ENCODE data around the gene ZDHHC11B. TPM values are rescaled to one million over a fixed set of nuclear protein-coding genes. Genes with fewer than 3 reads are reported as not detected.
"Not testable (repeated sequence)": the region's sequence is repeated elsewhere in the genome, so short reads cannot be mapped to it uniquely, and the experiment has no call there.

The ZDHHC11B gene
- total RNA-seq, 1 experiment from 2014 or later, result 3.8 TPM

DNA sequence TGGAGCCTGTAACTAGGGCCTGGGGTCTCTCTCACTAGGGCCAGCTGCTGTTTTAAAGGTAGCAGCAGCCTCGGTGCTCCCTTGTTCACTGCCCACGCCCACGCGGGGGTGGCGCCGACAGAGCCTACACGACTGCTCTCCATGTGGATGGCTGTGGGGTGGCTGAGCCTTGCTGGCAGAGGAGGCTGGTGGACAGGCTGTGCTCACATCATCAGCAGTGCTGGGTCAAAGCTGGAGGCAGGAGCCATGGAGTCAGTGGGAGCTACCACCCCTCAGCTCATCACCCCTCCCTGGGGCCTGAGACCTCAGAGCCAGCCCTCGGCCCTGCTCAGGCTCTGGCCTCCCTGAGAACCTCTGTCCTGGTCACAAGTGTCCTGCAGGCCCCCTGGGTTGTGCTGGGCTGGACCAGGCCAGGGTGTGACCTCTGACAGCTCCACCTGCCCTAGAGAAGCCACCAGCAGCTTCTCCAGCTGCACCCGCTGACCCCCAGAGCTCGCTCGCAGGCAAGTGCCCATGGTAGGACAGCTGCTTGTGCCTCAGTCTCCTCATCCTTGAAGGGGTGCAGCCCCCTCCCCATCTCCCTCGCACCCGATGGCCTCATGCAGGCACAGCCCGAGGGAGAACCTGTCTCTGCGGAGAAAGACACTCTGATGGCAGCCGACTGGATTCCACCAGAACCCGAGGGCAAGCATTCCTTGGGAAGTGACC, 101.7 kb downstream of the ZDHHC11B start:
- H3K27me3 ChIP-seq (ENCODE audit: insufficient read depth, low read length); H3K9me3 ChIP-seq (ENCODE audit: control insufficient read depth in 1 of 2, insufficient read depth in 1 of 2, low read depth in 1 of 2, low read length in 2 of 2); ATAC-seq; H2AFZ ChIP-seq (ENCODE audit: low read depth, low read length, poor library complexity, severe bottlenecking); H3K36me3 ChIP-seq (ENCODE audit: control insufficient read depth in 1 of 2, insufficient read depth in 2 of 2, low read length in 2 of 2); RAD21 ChIA-PET (ENCODE audit: low non-redundant PET in 1 of 2, low total read pairs in 2 of 2, uncharacterized antibody in 2 of 2, unreplicated experiment in 2 of 2); H4K20me1 ChIP-seq (ENCODE audit: insufficient read depth); H3K4me3 ChIP-seq (replicated peaks in 1 of 2; ENCODE audit: low read depth in 1 of 2, low read length in 2 of 2); H3K27ac ChIP-seq (ENCODE audit: low read depth, low read length); H3K4me1 ChIP-seq (ENCODE audit: control insufficient read depth in 1 of 2, insufficient read depth in 2 of 2, low read length in 2 of 2); H3K4me2 ChIP-seq (ENCODE audit: low read length); DNase-seq (ENCODE audit: low read depth, low spot score); POLR2A ChIA-PET; H3K9me2 ChIP-seq (ENCODE audit: insufficient read depth); intact Hi-C loops (cut with micrococcal nuclease); CTCF ChIA-PET; H3K79me2 ChIP-seq (ENCODE audit: insufficient read depth, low read length); H3K9ac ChIP-seq (ENCODE audit: low read length); BruUV-seq (replicated peaks): not testable (repeated sequence)

DNA sequence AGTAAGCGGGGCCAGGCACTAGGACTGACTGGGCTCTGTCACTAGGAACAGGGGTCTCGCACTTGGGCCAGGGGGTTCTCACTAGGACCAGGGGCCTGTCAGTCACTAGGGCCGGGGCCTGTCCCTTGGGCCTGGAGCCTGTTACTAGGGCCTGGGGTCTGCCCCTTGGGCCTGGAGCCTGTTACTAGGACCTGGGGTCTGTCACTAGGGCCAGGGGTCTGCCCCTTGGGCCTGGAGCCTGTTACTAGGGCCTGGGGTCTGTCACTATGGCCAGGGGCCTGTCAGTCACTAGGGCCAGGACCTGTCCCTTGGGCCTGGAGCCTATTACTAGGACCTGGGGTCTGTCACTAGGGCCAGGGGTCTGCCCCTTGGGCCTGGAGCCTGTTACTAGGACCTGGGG, 102.3 kb downstream of the ZDHHC11B start:
- H3K79me2 ChIP-seq (ENCODE audit: insufficient read depth, low read length); RAD21 ChIA-PET (ENCODE audit: low non-redundant PET in 1 of 2, low total read pairs in 2 of 2, uncharacterized antibody in 2 of 2, unreplicated experiment in 2 of 2); DNase-seq (ENCODE audit: low read depth, low spot score); H4K20me1 ChIP-seq (ENCODE audit: insufficient read depth); H3K4me3 ChIP-seq (replicated peaks in 1 of 2; ENCODE audit: low read depth in 1 of 2, low read length in 2 of 2); H3K9ac ChIP-seq (ENCODE audit: low read length); H3K4me1 ChIP-seq (ENCODE audit: control insufficient read depth in 1 of 2, insufficient read depth in 2 of 2, low read length in 2 of 2); BruUV-seq (replicated peaks); CTCF ChIA-PET; H3K36me3 ChIP-seq (ENCODE audit: control insufficient read depth in 1 of 2, insufficient read depth in 2 of 2, low read length in 2 of 2); H3K4me2 ChIP-seq (ENCODE audit: low read length); H3K9me3 ChIP-seq (ENCODE audit: control insufficient read depth in 1 of 2, insufficient read depth in 1 of 2, low read depth in 1 of 2, low read length in 2 of 2); H3K27ac ChIP-seq (ENCODE audit: low read depth, low read length); H3K27me3 ChIP-seq (ENCODE audit: insufficient read depth, low read length); H2AFZ ChIP-seq (ENCODE audit: low read depth, low read length, poor library complexity, severe bottlenecking); POLR2A ChIA-PET; intact Hi-C loops (cut with micrococcal nuclease); ATAC-seq; H3K9me2 ChIP-seq (ENCODE audit: insufficient read depth): not testable (repeated sequence)

DNA sequence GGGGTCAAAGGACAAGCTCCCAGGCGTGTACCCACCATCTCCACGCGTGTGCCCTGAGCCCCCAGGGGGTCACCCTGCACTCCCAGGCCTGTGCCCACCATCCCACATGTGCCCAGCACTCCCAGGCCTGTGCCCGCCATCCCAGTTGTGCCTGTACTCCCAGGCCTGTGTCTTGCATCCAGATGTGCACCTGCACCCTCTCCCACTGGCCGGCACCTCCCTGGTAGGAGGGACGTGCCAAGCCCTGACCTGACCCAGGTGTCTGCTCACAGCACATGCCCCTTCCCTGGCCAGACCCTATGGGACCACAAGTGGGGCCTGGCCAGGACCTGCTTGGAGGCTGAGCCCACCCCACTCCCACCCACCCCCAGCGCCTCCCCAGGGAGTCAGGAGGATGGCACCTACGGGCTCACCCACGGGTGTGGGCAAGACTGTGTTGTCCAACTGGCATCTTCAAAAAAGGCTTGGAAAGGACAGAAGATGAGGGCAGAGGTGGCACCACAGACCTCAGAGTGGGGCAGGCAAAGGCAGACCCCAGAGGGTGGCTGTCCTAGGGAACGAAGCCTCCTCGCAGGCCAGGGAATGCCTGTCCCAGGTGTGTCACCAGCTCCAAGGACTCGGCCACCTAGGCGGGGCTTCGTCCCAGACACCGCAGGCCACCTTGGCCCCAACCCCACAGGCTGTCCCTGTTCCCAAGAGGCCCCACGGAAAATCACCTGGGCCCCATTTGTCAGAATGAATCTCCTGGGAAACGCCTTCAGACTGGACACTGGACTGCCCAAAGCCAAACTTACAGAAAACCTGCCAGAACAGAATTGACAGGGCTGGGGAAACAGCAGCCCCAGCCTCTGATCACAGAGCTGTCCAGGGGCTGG, 103.0 kb downstream of the ZDHHC11B start:
- H4K20me1 ChIP-seq (ENCODE audit: insufficient read depth); H3K4me2 ChIP-seq (ENCODE audit: low read length); H3K27me3 ChIP-seq (ENCODE audit: insufficient read depth, low read length); H3K9me3 ChIP-seq (ENCODE audit: control insufficient read depth in 1 of 2, insufficient read depth in 1 of 2, low read depth in 1 of 2, low read length in 2 of 2); H3K79me2 ChIP-seq (ENCODE audit: insufficient read depth, low read length); H3K4me1 ChIP-seq (ENCODE audit: control insufficient read depth in 1 of 2, insufficient read depth in 2 of 2, low read length in 2 of 2); H3K36me3 ChIP-seq (ENCODE audit: control insufficient read depth in 1 of 2, insufficient read depth in 2 of 2, low read length in 2 of 2); H3K4me3 ChIP-seq (replicated peaks in 1 of 2; ENCODE audit: low read depth in 1 of 2, low read length in 2 of 2); RAD21 ChIA-PET (ENCODE audit: low non-redundant PET in 1 of 2, low total read pairs in 2 of 2, uncharacterized antibody in 2 of 2, unreplicated experiment in 2 of 2); H3K9ac ChIP-seq (ENCODE audit: low read length); ATAC-seq; intact Hi-C loops (cut with micrococcal nuclease); BruUV-seq (replicated peaks); H3K27ac ChIP-seq (ENCODE audit: low read depth, low read length); DNase-seq (ENCODE audit: low read depth, low spot score); H2AFZ ChIP-seq (ENCODE audit: low read depth, low read length, poor library complexity, severe bottlenecking); CTCF ChIA-PET; POLR2A ChIA-PET; H3K9me2 ChIP-seq (ENCODE audit: insufficient read depth): not testable (repeated sequence)

DNA sequence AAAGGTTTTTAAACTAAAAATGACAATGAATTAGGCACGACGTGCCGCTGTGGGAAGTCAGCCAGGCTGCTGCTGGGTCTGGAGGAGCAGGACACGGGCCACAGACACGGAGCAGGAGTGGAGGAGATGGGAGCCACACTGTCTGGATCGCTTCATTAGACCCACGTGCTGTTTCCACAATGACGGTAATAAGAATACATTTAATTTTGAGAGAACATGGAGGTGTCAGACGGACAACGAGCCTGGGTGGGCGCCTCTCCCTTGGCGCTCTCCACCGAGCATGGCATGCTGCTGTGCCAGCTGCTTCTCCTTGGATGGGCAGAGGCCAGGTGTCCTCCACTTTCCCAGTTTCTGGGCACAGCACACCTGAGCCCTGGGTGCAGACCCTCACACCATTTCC, 103.7 kb downstream of the ZDHHC11B start:
- BruUV-seq (replicated peaks); CTCF ChIA-PET; H2AFZ ChIP-seq (ENCODE audit: low read depth, low read length, poor library complexity, severe bottlenecking); H3K4me2 ChIP-seq (ENCODE audit: low read length); H3K9me3 ChIP-seq (ENCODE audit: control insufficient read depth in 1 of 2, insufficient read depth in 1 of 2, low read depth in 1 of 2, low read length in 2 of 2); ATAC-seq; intact Hi-C loops (cut with micrococcal nuclease); POLR2A ChIA-PET; H3K79me2 ChIP-seq (ENCODE audit: insufficient read depth, low read length); RAD21 ChIA-PET (ENCODE audit: low non-redundant PET in 1 of 2, low total read pairs in 2 of 2, uncharacterized antibody in 2 of 2, unreplicated experiment in 2 of 2); H3K9ac ChIP-seq (ENCODE audit: low read length); H3K27me3 ChIP-seq (ENCODE audit: insufficient read depth, low read length); H3K4me1 ChIP-seq (ENCODE audit: control insufficient read depth in 1 of 2, insufficient read depth in 2 of 2, low read length in 2 of 2); H3K36me3 ChIP-seq (ENCODE audit: control insufficient read depth in 1 of 2, insufficient read depth in 2 of 2, low read length in 2 of 2); H4K20me1 ChIP-seq (ENCODE audit: insufficient read depth); H3K27ac ChIP-seq (ENCODE audit: low read depth, low read length); H3K9me2 ChIP-seq (ENCODE audit: insufficient read depth); H3K4me3 ChIP-seq (replicated peaks in 1 of 2; ENCODE audit: low read depth in 1 of 2, low read length in 2 of 2); DNase-seq (ENCODE audit: low read depth, low spot score): not testable (repeated sequence)

Measured in HCT116 (cell line).